Lower leg skin (tissue), 4 donors: ENCODE results near the gene ACER3. TPM values are rescaled to one million over a fixed set of nuclear protein-coding genes. Genes with fewer than 3 reads are reported as not detected.

Source experiments
- DNase-seq, 2 donors: peaks; one replicate each; pipeline ENCODE4 v3.0.0-alpha.2; 2019; ENCODE audit warnings: low spot score in 2 of 2
- H3K4me3 ChIP-seq: fragments of 200-600 bp; sonication (generic); 2 replicates; pipeline ENCODE4 v1.5.1; 2017; ENCODE audit warnings: mild to moderate bottlenecking, low read depth; ENCODE audit not compliant: poor library complexity, severe bottlenecking
- POLR2A ChIP-seq, 2 donors: fragments of 450-650 bp; IDR thresholded peaks; one replicate each; pipeline ENCODE4 v1.6.1; 2016 to 2017; ENCODE audit warnings: antibody characterized with exemption in 2 of 2, mild to moderate bottlenecking in 1 of 2, moderate library complexity in 1 of 2
- WGBS, 2 donors: methylation state at CpG; one replicate each; pipeline ENCODE4 v1.1.5; 2018; 5-methylcytosine and 5-hydroxymethylcytosine counted together
- intact Hi-C: fragments of 100-400 bp; cut with DNase I; formaldehyde crosslinking; loops from one replicate; pipeline ENCODE4 v1.15.0; 2023; ENCODE audit warnings: low total_unique reads
- total RNA-seq, 4 donors: library from RNA; depleted of rRNA; stranded (reverse); fragments of >200 nt; gene quantifications; one replicate each; pipeline ENCODE4 v1.1.0, GENCODE V29; 2016
- TF ChIP-seq, protein P1 (sequence below), 3 donors: fragments of 450-650 bp; IDR thresholded peaks; one replicate each; pipeline ENCODE4 v1.5.1; 2016; ENCODE audit warnings: antibody characterized with exemption in 3 of 3, mild to moderate bottlenecking in 3 of 3, moderate library complexity in 2 of 3

ACER3 gene
- total RNA-seq, 4 donors from 2014 or later = 3.5 to 5.9 (median 5.1) TPM

DNA sequence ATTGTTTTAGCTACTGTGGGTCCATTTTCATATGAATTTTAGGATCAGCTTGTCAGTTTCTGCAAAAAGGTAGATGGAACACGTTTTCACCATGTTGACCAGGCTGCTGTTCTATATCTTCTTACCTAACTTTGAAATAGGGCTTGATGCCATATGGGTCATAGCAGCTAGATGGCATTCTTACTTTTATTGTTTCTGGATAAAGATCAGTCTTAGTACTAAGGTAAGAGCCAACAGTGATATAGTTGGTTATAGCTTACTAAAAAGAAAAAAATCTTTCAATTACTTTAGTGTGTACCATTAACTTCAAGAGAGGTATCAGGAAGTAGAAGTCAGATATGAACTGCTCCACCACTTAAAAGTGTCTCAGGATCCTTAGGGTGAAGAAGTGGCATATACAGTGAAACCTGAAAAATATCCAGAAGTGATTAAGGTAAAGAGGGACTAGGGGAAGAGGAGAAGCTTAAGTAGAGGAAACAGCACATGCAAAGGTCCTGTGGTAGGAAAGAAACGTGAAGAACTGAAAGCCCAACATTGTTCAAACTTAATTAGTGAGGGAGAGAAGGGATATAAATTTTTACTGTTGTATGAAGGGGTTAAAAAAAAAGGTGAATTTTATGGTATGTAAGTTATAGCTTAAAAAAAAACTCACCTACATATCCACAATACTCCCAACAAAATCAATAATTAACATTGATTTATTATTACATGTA is 113.6 kb downstream of the ACER3 start:
- no peak for TF ChIP-seq POLR2A (IDR thresholded peaks at IDR 0.05)
- TF ChIP-seq, protein P1, sequence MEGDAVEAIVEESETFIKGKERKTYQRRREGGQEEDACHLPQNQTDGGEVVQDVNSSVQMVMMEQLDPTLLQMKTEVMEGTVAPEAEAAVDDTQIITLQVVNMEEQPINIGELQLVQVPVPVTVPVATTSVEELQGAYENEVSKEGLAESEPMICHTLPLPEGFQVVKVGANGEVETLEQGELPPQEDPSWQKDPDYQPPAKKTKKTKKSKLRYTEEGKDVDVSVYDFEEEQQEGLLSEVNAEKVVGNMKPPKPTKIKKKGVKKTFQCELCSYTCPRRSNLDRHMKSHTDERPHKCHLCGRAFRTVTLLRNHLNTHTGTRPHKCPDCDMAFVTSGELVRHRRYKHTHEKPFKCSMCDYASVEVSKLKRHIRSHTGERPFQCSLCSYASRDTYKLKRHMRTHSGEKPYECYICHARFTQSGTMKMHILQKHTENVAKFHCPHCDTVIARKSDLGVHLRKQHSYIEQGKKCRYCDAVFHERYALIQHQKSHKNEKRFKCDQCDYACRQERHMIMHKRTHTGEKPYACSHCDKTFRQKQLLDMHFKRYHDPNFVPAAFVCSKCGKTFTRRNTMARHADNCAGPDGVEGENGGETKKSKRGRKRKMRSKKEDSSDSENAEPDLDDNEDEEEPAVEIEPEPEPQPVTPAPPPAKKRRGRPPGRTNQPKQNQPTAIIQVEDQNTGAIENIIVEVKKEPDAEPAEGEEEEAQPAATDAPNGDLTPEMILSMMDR (IDR thresholded peaks at IDR 0.05) = no peak
- DNase-seq = no peak
- intact Hi-C loops = no loop called here
- no peak overlapping the region for H3K4me3 ChIP-seq
- WGBS, 2 donors = 62 to 85% methylated on average over 2 of the region's 2 CpGs

GRCh38 chr11:76975513-76975912 is 114.8 kb downstream of the ACER3 start:
- TF ChIP-seq POLR2A (IDR thresholded peaks at IDR 0.05) = no peak
- TF ChIP-seq, protein P1 (IDR thresholded peaks at IDR 0.05) = no peak
- no peak overlapping the region for H3K4me3 ChIP-seq
- no peak for DNase-seq
- intact Hi-C loops = no loop called here

GRCh38 chr11:76977791-76978190 is 117.1 kb downstream of the ACER3 start:
- TF ChIP-seq, protein P1 (IDR thresholded peaks at IDR 0.05) = no peak
- TF ChIP-seq POLR2A (IDR thresholded peaks at IDR 0.05) = no peak
- no peak overlapping the region for H3K4me3 ChIP-seq
- no peak for DNase-seq
- intact Hi-C loops = no loop called here
- 97 to 100% methylated on average over 8 of the region's 8 CpGs for WGBS, 2 donors

- intact Hi-C loops = no loop called here
- 94 to 97% methylated on average over 4 of the region's 4 CpGs for WGBS, 2 donors
- TF ChIP-seq, protein P1 (IDR thresholded peaks at IDR 0.05) = no peak
- TF ChIP-seq POLR2A (IDR thresholded peaks at IDR 0.05) = no peak
- no peak overlapping the region for H3K4me3 ChIP-seq
- no peak for DNase-seq
Measured at GRCh38 chr11:76978239-76978638, 117.5 kb downstream of the ACER3 start.

DNA sequence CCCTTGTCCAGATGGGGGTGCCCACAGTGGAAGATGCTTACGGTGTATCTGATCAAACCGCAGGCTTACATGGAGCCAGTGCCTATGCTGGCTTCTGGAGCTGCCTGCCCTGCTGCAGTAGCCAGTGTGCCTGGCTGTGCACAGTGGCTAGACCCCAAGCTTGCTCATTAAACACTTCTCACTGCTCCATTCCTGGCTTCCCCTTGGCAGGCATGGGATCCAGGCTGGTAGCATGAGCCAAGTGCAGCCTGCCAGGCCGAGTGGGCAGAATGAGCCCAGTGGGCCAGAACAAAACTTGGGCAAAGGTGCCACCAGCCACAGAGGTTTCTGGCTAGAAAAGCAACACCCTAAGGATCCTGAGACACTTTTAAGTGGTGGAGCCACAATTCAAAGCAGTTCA is 118.1 kb downstream of the ACER3 start:
- DNase-seq = no peak
- H3K4me3 ChIP-seq = no peak overlapping the region
- WGBS, 2 donors = 92 to 93% methylated on average over 3 of the region's 3 CpGs
- intact Hi-C loops = no loop called here
- TF ChIP-seq POLR2A (IDR thresholded peaks at IDR 0.05) = no peak
- TF ChIP-seq, protein P1 (IDR thresholded peaks at IDR 0.05) = no peak

DNA sequence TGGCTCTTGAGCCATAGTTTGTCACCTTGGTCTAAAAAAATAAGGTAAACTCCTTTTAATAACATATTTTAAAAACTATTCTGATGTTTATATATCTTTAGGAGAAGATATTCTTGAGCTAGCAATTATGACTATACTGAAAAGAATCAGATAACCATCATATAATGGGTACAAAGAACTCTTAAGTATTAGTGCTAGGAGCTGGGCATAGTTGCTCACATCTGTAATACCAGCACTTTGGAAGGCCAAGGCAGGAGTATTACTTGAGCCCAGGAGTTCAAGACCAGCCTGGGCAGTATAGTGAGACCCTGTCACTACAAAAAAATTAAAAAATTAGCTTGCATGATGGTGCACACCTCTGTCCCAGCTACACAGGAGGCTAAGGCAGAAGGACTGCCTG is 119.5 kb downstream of the ACER3 start:
- no peak overlapping the region for H3K4me3 ChIP-seq
- DNase-seq = no peak
- intact Hi-C loops = no loop called here
- TF ChIP-seq POLR2A (IDR thresholded peaks at IDR 0.05) = no peak
- TF ChIP-seq, protein P1 (IDR thresholded peaks at IDR 0.05) = no peak
